GM06990 (cell line): Measurements from ENCODE around the gene GAS7.

Experiments used
- DNase-seq: peaks from one replicate; pipeline ENCODE4 v3.0.0-alpha.2; 2011; ENCODE audit not compliant: insufficient read length; ENCODE audit errors: extremely low read depth
- H3K27me3 ChIP-seq: replicated peaks from 2 replicates; pipeline ENCODE4 v1.6.0; 2011; ENCODE audit warnings: low read length; ENCODE audit not compliant: control insufficient read depth, insufficient read depth
- H3K36me3 ChIP-seq: 2 replicates; pipeline ENCODE4 v1.5.1; 2011; ENCODE audit warnings: low read length; ENCODE audit not compliant: control insufficient read depth, insufficient read depth
- H3K4me3 ChIP-seq: replicated peaks from 2 replicates; pipeline ENCODE4 v1.5.1; 2011; ENCODE audit warnings: low read depth, mild to moderate bottlenecking, control low read depth, low read length
- TF ChIP-seq, protein P1 (sequence below): IDR thresholded peaks from 2 replicates; pipeline ENCODE4 v1.5.1; 2011; ENCODE audit warnings: low read length, control low read depth, mild to moderate bottlenecking, inconsistent platforms; ENCODE audit not compliant: insufficient read depth, poor library complexity, severe bottlenecking

The GAS7 gene

DNA sequence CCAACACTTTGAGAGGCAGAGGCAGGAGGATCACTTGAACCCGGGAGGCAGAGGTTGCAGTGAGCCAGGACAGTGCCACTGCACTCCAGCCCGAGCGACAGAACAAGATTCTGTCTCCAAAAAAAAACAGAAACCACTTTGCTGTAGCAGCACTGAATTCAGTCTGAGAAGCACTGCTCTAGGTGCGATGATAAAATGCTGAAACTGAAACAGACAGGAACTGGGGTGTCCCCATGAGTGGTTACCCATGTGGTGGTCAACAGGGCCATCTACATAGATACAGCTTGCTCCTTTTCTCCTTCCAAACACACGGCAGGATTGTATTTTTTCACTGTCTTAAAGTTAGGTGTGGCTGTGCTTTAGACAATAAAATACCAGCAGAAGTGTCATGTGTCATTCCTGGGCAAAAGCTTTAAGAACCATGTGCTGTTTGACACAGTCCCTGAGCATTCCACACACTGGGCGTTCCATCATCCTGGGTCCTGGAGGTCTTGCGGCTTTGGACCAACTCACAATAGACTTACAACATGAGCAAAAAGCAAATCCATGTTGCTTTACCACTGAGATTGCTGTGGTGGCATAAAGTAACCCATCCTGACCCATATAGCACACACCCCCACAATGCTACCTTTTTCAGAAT is 11.5 kb downstream of the GAS7 start:
- TF ChIP-seq, protein P1, sequence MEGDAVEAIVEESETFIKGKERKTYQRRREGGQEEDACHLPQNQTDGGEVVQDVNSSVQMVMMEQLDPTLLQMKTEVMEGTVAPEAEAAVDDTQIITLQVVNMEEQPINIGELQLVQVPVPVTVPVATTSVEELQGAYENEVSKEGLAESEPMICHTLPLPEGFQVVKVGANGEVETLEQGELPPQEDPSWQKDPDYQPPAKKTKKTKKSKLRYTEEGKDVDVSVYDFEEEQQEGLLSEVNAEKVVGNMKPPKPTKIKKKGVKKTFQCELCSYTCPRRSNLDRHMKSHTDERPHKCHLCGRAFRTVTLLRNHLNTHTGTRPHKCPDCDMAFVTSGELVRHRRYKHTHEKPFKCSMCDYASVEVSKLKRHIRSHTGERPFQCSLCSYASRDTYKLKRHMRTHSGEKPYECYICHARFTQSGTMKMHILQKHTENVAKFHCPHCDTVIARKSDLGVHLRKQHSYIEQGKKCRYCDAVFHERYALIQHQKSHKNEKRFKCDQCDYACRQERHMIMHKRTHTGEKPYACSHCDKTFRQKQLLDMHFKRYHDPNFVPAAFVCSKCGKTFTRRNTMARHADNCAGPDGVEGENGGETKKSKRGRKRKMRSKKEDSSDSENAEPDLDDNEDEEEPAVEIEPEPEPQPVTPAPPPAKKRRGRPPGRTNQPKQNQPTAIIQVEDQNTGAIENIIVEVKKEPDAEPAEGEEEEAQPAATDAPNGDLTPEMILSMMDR = no peak
- no peak for DNase-seq

DNA sequence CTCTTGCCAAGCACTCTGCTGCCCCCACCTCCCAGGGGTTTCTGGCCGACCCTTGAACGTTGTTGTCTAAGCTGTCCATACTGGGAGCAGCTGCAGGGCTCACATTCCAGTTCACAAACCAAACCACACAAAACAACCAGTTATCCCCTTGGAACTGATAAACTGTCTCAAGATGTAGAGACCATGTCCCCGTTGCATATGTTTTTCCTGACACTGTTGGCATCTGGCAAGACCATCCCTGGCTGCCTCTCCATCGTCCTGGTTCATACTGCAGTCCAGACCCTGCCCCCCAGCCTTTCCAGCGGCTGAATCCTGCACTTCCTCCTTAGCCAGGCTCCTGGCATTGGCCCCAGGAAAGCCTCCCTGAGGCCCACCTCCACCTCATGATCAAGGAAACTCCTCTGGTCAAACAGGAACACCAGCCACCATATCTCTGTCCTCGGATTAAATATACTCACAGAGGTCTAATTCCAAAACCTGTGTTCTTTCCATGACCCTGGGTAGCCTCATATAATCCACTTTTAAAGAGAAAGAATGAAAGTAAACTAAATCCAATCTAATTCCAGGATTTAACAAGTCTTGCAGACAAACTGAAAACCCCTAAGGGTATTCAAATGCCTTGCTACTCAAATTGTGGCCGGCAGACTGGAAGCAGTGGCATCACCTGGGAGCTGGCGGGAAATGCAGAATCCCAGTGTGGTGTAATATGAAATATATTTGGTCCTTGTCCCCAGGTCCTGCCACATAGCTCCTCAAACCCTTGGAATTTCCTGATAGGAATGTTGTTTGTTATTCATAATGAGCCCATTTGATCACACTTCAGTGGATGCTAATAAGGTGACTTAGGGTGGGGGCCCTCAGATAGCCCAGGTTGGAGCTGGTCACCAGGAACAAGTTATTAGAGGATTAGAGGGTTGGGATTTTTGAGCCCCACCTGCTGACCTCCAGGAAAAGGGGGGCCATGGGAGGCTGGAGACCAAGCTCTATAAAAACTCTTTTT is 14.2 kb downstream of the GAS7 start:
- Histone ChIP-seq H3K36me3 (no peaks in the 10 kb centered on the region), H3K4me3 (no peak overlapping the region), H3K27me3 (no peaks in the 10 kb centered on the region; the same call in 1 of the 2 replicates)
- TF ChIP-seq, protein P1 = no peak
- DNase-seq = no peak

More for the DNA sequence above, 11.5 kb downstream of the GAS7 start:
- no peaks in the 10 kb centered on the region for H3K36me3 ChIP-seq
- H3K4me3 ChIP-seq = no peak overlapping the region
- no peaks in the 10 kb centered on the region; the same call in 1 of the 2 replicates for H3K27me3 ChIP-seq

DNA sequence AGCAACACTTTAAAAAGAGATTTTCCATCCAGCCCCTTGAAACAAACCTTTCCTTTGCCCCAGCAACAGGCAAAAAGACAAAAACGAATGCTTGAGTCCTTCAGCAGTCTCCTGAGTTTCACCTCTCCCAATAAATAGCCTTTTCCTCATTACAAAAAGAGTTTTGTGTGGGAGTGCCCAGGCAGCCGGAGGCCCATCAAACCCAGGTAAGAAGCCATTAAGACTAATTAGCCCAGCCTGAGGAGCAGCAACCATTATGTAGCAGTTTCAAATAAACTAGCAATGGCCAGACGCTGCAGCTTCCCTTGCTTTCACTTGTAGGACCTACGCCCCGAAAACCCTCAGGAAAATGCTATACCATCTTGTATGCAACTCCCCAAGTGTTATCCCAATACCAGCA is 15.6 kb downstream of the GAS7 start:
- TF ChIP-seq, protein P1 = no peak
- no peak overlapping the region for H3K4me3 ChIP-seq
- no peak for DNase-seq
- no peaks in the 10 kb centered on the region for H3K27me3 ChIP-seq
- H3K36me3 ChIP-seq = no peaks in the 10 kb centered on the region

DNA sequence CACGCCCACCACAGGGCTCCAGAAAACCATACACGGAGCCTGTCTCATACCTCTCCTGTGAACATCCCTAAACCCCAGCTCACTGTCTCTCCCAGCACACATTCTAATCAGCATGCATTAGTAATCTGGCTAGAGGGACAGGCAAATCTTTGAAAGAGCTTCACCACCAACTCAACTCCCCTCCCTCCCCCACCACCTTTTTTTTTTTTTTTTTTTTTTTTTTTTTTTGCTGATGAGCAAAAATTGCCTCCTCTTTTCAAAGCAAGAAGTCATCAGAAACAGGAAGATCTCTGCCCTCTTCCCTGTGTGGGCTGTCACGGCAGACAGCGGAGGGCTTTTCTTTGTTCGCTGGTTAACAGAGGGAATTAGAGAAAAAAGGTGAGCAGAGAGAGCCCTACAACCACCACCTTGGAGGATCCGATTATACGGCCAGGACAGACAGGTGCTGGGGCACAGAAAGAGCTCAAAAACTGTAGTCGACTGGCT is 19.9 kb downstream of the GAS7 start:
- H3K36me3 ChIP-seq = no peaks in the 10 kb centered on the region
- no peak overlapping the region for H3K4me3 ChIP-seq
- H3K27me3 ChIP-seq = no peaks in the 10 kb centered on the region
- no peak for DNase-seq
- TF ChIP-seq, protein P1 = no peak

DNA sequence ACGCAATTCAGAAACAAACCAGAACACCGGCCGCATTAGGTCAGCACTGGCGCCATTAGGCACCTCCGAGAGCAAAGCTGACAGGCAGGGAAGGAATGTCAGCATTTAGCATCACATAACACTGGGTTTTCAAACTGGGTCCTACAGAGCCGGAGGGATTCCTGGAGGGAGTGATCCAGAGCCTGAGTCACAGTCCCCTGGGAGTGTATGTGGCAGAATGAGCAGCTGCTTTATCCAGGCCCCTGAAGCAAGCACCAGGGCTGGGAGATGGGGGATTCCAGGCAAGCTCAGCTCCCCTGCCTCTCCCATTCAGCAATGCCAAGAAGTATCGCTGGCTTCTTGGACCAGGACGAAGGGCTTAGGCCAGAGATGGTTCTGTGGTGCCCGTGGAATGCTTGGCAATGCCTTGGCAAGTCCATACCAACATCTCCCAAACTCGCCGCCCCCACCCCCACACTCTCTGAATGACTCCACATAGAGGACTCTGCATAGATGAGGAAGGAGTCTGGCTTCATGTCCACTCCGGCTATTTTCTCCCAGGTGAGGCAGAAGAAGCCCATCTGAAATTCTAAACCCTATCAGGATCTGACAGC is 20.4 kb downstream of the GAS7 start:
- H3K4me3 ChIP-seq = no peak overlapping the region
- no peak for DNase-seq
- TF ChIP-seq, protein P1 = no peak

More for the DNA sequence above, 20.4 kb downstream of the GAS7 start:
- H3K36me3 ChIP-seq = no peaks in the 10 kb centered on the region
- no peaks in the 10 kb centered on the region for H3K27me3 ChIP-seq
